ENCODE results near the gene MAPRE3.

Gene MAPRE3

DNA sequence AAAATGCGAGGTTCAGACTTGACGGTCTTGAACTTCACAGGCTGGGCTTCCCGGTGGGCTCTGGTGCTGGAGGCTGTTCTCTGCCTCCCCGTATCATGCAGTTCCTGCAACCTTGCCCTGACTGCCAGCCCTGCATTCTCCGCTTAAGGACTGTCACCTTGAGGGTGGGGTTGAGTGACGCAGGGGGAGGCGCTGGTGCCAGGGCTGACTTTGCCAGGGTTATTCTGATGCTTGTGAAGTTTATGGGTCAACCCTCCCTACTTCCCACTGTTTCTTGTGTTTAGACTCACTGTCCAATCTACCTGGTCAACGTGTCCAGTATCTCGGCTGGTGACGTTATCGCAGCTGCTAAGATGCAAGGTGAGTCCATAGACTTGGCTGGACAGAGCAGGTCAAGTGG is 37.5 kb upstream of the MAPRE3 start:
- DNase-seq (ENCODE audit: low read depth), result no peak
- TF ChIP-seq, protein P1, sequence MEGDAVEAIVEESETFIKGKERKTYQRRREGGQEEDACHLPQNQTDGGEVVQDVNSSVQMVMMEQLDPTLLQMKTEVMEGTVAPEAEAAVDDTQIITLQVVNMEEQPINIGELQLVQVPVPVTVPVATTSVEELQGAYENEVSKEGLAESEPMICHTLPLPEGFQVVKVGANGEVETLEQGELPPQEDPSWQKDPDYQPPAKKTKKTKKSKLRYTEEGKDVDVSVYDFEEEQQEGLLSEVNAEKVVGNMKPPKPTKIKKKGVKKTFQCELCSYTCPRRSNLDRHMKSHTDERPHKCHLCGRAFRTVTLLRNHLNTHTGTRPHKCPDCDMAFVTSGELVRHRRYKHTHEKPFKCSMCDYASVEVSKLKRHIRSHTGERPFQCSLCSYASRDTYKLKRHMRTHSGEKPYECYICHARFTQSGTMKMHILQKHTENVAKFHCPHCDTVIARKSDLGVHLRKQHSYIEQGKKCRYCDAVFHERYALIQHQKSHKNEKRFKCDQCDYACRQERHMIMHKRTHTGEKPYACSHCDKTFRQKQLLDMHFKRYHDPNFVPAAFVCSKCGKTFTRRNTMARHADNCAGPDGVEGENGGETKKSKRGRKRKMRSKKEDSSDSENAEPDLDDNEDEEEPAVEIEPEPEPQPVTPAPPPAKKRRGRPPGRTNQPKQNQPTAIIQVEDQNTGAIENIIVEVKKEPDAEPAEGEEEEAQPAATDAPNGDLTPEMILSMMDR (conservative IDR thresholded peaks at IDR 0.05; ENCODE audit: low read depth, low read length), result no peak
- H3K4me3 ChIP-seq (ENCODE audit: low read depth, low read length), result no peak overlapping the region

DNA sequence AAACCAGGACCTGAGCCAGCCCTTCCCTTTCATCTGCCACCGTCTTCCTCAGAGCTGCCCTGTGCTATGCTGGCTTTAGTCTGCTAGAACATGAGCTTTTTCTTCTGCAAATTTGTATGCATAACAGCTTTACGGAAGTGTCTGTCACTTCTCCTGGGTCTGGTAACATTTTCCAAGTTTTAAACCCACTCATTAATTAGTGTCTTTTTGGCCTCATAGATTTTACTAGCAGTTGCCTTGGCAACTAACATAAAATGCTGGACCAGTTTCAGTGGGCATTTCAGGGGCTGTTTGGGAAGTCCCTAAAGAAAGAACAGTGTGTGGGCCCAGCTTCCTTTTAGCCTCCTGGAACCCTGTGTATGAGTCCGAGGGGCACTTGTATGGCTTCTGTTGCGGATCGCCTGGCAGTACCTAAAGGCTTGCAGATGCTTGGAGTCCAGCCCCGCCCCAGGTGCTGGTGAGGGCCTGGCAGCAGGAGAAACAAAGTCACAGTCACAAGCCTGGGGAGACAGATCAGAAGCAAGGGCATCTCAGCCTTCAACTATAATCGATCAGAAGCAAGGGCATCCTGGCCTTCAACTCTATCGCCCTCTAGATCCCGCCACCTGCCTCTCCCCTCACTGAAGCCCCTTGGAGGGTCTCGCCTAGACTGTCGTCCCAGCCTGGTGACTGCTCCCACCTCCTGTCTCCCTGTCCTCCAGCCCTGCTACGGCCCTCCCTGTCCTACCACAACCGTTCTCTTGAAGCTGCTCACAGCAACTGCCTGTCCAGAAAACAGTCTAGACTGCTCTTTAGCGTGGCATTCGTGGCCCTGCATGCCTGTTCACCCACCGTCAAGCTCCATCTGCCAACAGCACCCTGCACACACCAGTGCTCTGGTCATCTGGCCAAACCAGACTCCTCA is 36.8 kb upstream of the MAPRE3 start:
- TF ChIP-seq, protein P1 (conservative IDR thresholded peaks at IDR 0.05; ENCODE audit: low read depth, low read length), result no peak
- H3K4me3 ChIP-seq (ENCODE audit: low read depth, low read length), result no peak overlapping the region
- DNase-seq (ENCODE audit: low read depth), result no peak

DNA sequence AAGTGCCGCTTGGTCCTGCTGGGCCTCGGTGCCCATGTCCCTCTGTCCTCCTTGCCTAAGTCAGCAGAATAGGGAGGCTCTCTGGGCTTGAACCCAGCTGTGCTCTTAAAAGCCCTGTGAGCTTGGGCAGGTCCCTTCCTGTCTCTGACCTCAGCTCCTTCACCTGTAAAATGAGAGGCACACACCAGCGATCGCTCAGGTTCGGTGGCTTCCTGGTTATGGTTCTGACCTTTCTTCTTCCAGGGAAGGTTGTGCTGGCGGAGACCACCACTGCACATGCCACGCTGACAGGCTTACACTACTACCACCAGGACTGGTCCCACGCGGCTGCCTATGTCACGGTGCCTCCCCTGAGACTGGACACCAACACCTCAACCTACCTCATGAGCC is 36.1 kb upstream of the MAPRE3 start:
- DNase-seq (ENCODE audit: low read depth), result no peak
- TF ChIP-seq, protein P1 (conservative IDR thresholded peaks at IDR 0.05; ENCODE audit: low read depth, low read length), result no peak
- no peak overlapping the region for H3K4me3 ChIP-seq (ENCODE audit: low read depth, low read length)

DNA sequence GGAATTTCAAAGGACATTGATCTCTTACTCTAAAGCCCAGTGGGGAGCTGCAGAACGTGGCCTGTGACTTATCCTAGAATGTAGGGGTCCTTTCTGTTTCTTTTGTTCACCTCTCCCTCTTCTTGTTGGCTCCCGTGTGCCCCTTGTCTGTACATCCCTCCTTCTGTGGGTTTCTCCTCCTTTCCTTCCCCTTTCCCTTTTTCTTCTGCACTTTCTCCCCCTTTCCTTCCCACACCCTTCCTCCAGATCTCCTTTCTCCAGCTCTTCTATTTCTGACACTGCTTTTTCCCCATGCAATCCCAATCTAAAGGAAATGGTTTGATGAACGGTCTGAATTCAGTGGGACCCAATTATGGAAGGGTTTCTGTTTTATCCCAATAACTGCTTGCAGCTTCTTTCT is 35.5 kb upstream of the MAPRE3 start:
- no peak overlapping the region for H3K4me3 ChIP-seq (ENCODE audit: low read depth, low read length)
- TF ChIP-seq, protein P1 (conservative IDR thresholded peaks at IDR 0.05; ENCODE audit: low read depth, low read length), result no peak
- no peak for DNase-seq (ENCODE audit: low read depth)

DNA sequence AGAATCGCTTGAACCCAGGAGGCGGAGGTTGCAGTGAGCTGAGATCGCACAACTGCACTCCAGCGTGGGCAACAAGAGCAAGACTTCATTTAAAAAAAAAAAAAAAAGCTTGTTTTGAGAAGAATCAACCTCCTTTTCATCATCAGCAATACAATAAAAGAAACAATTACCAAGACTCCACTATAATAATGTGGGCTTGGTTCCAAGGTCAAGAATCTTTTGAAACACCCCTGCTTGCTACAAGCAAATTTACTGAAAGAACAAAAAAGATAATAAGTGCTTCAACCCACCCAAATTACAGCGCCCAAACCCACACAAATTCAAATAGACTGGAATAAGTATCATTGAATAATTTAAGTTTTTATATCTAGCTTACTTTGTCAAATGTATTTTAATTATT is 33.6 kb upstream of the MAPRE3 start:
- DNase-seq (ENCODE audit: low read depth), result no peak
- no peak overlapping the region for H3K4me3 ChIP-seq (ENCODE audit: low read depth, low read length)
- TF ChIP-seq, protein P1 (conservative IDR thresholded peaks at IDR 0.05; ENCODE audit: low read depth, low read length), result no peak

DNA sequence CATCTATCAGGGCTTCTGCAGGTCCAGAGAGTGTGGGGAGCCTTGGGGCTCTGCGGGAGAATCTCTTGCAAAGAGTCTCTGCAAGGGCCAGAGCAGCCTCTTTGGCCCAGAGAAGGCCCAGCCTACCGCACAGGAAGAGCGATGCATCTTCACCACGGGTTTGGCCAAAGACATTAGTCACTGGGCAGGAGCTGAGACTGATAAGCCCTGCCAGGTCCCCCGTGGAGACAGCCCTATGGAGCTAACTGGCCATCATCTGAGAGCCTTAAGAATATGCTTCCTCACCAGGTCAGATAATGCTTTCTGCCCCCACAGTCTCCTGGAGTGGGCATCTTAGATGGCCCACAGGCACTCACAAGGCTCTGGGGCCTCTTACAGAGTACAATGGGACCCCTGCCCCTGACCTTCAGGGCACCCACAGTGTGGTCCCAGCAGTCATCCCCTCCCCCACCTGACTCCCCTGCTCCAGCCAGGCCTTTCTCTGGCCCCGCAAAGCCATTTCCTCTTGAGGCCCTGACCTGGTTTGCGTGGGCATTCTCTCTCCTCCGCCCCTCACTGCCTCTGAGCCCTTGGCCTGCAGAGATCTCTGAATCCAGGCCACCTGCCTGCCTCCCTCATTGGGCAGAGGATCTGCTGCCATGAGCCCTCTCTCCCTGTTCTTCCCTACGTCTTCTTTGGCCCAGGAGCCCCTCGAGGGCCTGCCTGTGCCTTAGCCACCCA is 31.9 kb upstream of the MAPRE3 start:
- TF ChIP-seq, protein P1 (conservative IDR thresholded peaks at IDR 0.05; ENCODE audit: low read depth, low read length), result no peak
- peak; percentile 24 for DNase-seq (ENCODE audit: low read depth)

More for the DNA sequence above, 31.9 kb upstream of the MAPRE3 start:
- no peak overlapping the region for H3K4me3 ChIP-seq (ENCODE audit: low read depth, low read length)
